Left cardiac atrium (tissue), 4 donors: ENCODE data around the gene SPATA31C1. TPM values are rescaled to one million over a fixed set of nuclear protein-coding genes. Genes with fewer than 3 reads are reported as not detected.
"Not testable (repeated sequence)": the region's sequence is repeated elsewhere in the genome, so short reads cannot be mapped to it uniquely, and the experiment has no call there.

Experiments
- ATAC-seq, 2 donors: fragments of 200-7000 bp; cut with Tn5 transposase; one replicate each; pipeline ENCODE4 v1.9.1; 2020; ENCODE audit warnings: mild to moderate bottlenecking in 2 of 2, moderate library complexity in 2 of 2
- DNase-seq: peaks from one replicate; pipeline ENCODE4 v3.0.0-alpha.2; 2020
- intact Hi-C, 2 donors: fragments of 100-400 bp; cut with DNase I; formaldehyde crosslinking; loops; one replicate each; pipeline versions ENCODE4 v1.14.1 to v1.15.1; 2022 to 2023
- long read RNA-seq: library from polyadenylated mRNA; unstranded; transcript quantifications from one replicate; pipeline ENCODE4 v2.0.0, GENCODE V29; 2021
- total RNA-seq, 2 donors: library from RNA; stranded (reverse); fragmentation: NEBNext Ultra II Directional; extraction: Animal tissue kit (Norgen Biotek cat#: 25700); gene quantifications; one replicate each; pipeline ENCODE4 v1.2.1, GENCODE V29; 2021
- donor health status: DM: no; HTN: yes; CAD: no.
- donor health status: DM: no; HTN: yes; CAD: no; lungs with severe emphysema.
- donor health status: DM: yes; HTN: yes; CAD: no.
- donor health status: Dilated cardiomyopathy.

Gene SPATA31C1
- total RNA-seq = not detected
- long read RNA-seq = 0 reads

- DNase-seq, intact Hi-C loops, ATAC-seq: not testable (repeated sequence)
Observed at GRCh38 chr9:87917662-87918061, at the start of gene SPATA31C1. TSS of gene SPATA31C1 (plus strand) at chr9:87917962.

- no peak for ATAC-seq
- no peak for DNase-seq
- intact Hi-C loops = no loop called here
Observed at GRCh38 chr9:87868175-87868574, 49.6 kb upstream of the SPATA31C1 start.

GRCh38 chr9:87868635-87869034 is 49.1 kb upstream of the SPATA31C1 start:
- intact Hi-C loops = no loop called here
- no peak for DNase-seq
- no peak for ATAC-seq

- intact Hi-C loops = no loop called here
- ATAC-seq (no peak), DNase-seq (no peak)
Observed at GRCh38 chr9:87869082-87869481, 48.7 kb upstream of the SPATA31C1 start.

- intact Hi-C loops = no loop called here
- DNase-seq = no peak
- ATAC-seq = no peak
Observed at GRCh38 chr9:87871425-87872078, 46.2 kb upstream of the SPATA31C1 start.

GRCh38 chr9:87872079-87872624 is 45.6 kb upstream of the SPATA31C1 start:
- intact Hi-C loops = no loop called here
- peak in 1 of 2 donors; percentile 23 for ATAC-seq

GRCh38 chr9:87873607-87874303 is 44.0 kb upstream of the SPATA31C1 start:
- DNase-seq (no peak), ATAC-seq (no peak)
- intact Hi-C loops = no loop called here

More at GRCh38 chr9:87872079-87872624, 45.6 kb upstream of the SPATA31C1 start:
- no peak for DNase-seq

- intact Hi-C loops = no loop called here
- DNase-seq (no peak), ATAC-seq (no peak)
Observed at GRCh38 chr9:87874304-87874623, 43.5 kb upstream of the SPATA31C1 start.

- DNase-seq = no peak
- intact Hi-C loops = no loop called here
- no peak for ATAC-seq
Observed at GRCh38 chr9:87875060-87875459, 42.7 kb upstream of the SPATA31C1 start.

GRCh38 chr9:87875831-87876545 is 41.8 kb upstream of the SPATA31C1 start:
- ATAC-seq (no peak), DNase-seq (no peak)
- intact Hi-C loops = no loop called here

GRCh38 chr9:87876708-87877107 is 41.1 kb upstream of the SPATA31C1 start:
- ATAC-seq (no peak), DNase-seq (no peak)
- intact Hi-C loops = no loop called here

GRCh38 chr9:87878989-87879511 is 38.7 kb upstream of the SPATA31C1 start:
- no peak for DNase-seq
- intact Hi-C loops = no loop called here
- ATAC-seq = peak in 1 of 2 donors; percentile 49

GRCh38 chr9:87880116-87880515 is 37.6 kb upstream of the SPATA31C1 start:
- intact Hi-C loops = no loop called here
- DNase-seq (no peak), ATAC-seq (no peak)

- ATAC-seq = no peak
- DNase-seq = no peak
- intact Hi-C loops = no loop called here
Observed at GRCh38 chr9:87880683-87881082, 37.1 kb upstream of the SPATA31C1 start.

GRCh38 chr9:87882627-87883026 is 35.1 kb upstream of the SPATA31C1 start, which contains the start of gene SPATA31E1:
TSS of gene SPATA31E1 (plus strand) at chr9:87882877. CDS start at chr9:87882892, 15 bp downstream.
- intact Hi-C loops = no loop called here
- no peak for ATAC-seq
- no peak for DNase-seq

- DNase-seq = no peak
- intact Hi-C loops = no loop called here
- ATAC-seq = no peak
Observed at GRCh38 chr9:87883274-87883673, 34.5 kb upstream of the SPATA31C1 start.

GRCh38 chr9:87883990-87884389 is 33.8 kb upstream of the SPATA31C1 start:
- ATAC-seq (no peak), DNase-seq (no peak)

GRCh38 chr9:87884578-87885459 is 32.9 kb upstream of the SPATA31C1 start:
- intact Hi-C loops = no loop called here
- DNase-seq (no peak), ATAC-seq (no peak)

More at GRCh38 chr9:87883990-87884389, 33.8 kb upstream of the SPATA31C1 start:
- intact Hi-C loops = no loop called here
